IPS-20b (cell line): ENCODE measurements around the gene ARSG.
"Not testable (repeated sequence)": the region's sequence is repeated elsewhere in the genome, so short reads cannot be mapped to it uniquely, and the experiment has no call there.

Source experiments
- H3K27ac ChIP-seq: one replicate; pipeline ENCODE4 v1.5.1; 2013; ENCODE audit warnings: low read length
- H3K27me3 ChIP-seq: 2 replicates; pipeline ENCODE4 v1.6.1; 2013; ENCODE audit warnings: mild to moderate bottlenecking, low read length, inconsistent platforms; ENCODE audit not compliant: insufficient read depth
- H3K36me3 ChIP-seq: 2 replicates; pipeline ENCODE4 v1.6.1; 2013; ENCODE audit warnings: low read depth, mild to moderate bottlenecking, inconsistent platforms, low read length, moderate library complexity; ENCODE audit not compliant: insufficient read depth
- H3K4me1 ChIP-seq: 2 replicates; pipeline ENCODE4 v1.6.1; 2013; ENCODE audit warnings: mild to moderate bottlenecking, control low read depth, inconsistent platforms, low read length, moderate library complexity; ENCODE audit not compliant: insufficient read depth
- H3K4me3 ChIP-seq: 2 replicates; pipeline ENCODE4 v1.5.1; 2013; ENCODE audit warnings: mild to moderate bottlenecking, low read length, inconsistent platforms
- H3K9ac ChIP-seq: 2 replicates; pipeline ENCODE4 v1.6.1; 2013; ENCODE audit warnings: low read depth, mild to moderate bottlenecking, inconsistent platforms, low read length, moderate library complexity
- H3K9me3 ChIP-seq: 2 replicates; pipeline ENCODE4 v1.6.1; 2013; ENCODE audit warnings: mild to moderate bottlenecking, low read depth, low read length, inconsistent platforms; ENCODE audit not compliant: insufficient read depth

The ARSG gene

GRCh38 chr17:68308486-68308885 is 17.2 kb downstream of the ARSG start:
- H3K27ac ChIP-seq, H3K9ac ChIP-seq: not testable (repeated sequence)

GRCh38 chr17:68309066-68309670 is 17.9 kb downstream of the ARSG start:
- not testable (repeated sequence) for H3K36me3 ChIP-seq, H3K9me3 ChIP-seq, H3K4me3 ChIP-seq, H3K4me1 ChIP-seq, H3K27ac ChIP-seq, H3K9ac ChIP-seq, H3K27me3 ChIP-seq

More at GRCh38 chr17:68308486-68308885, 17.2 kb downstream of the ARSG start:
- not testable (repeated sequence) for H3K4me3 ChIP-seq, H3K4me1 ChIP-seq, H3K27me3 ChIP-seq, H3K9me3 ChIP-seq, H3K36me3 ChIP-seq

GRCh38 chr17:68310152-68310551 is 18.9 kb downstream of the ARSG start:
- Histone ChIP-seq H3K9ac (no peak overlapping the region), H3K9me3 (no peaks in the 10 kb centered on the region), H3K4me1 (no peaks in the 10 kb centered on the region), H3K4me3 (no peak overlapping the region), H3K27me3 (no peaks in the 10 kb centered on the region), H3K36me3 (no peaks in the 10 kb centered on the region), H3K27ac (no peak overlapping the region)

- H3K27ac ChIP-seq = no peak overlapping the region
- no peaks in the 10 kb centered on the region for H3K4me1 ChIP-seq
- no peaks in the 10 kb centered on the region for H3K27me3 ChIP-seq
- H3K36me3 ChIP-seq = no peaks in the 10 kb centered on the region
- H3K9ac ChIP-seq = no peak overlapping the region
- H3K4me3 ChIP-seq = no peak overlapping the region
- H3K9me3 ChIP-seq = no peaks in the 10 kb centered on the region
Measured at GRCh38 chr17:68314916-68315535, 23.7 kb downstream of the ARSG start.

GRCh38 chr17:68315930-68316329 is 24.6 kb downstream of the ARSG start:
- no peak overlapping the region for H3K27ac ChIP-seq
- H3K4me3 ChIP-seq = no peak overlapping the region
- no peaks in the 10 kb centered on the region for H3K4me1 ChIP-seq
- no peaks in the 10 kb centered on the region for H3K27me3 ChIP-seq
- H3K36me3 ChIP-seq = no peaks in the 10 kb centered on the region
- no peaks in the 10 kb centered on the region for H3K9me3 ChIP-seq
- no peak overlapping the region for H3K9ac ChIP-seq

GRCh38 chr17:68317458-68317857 is 26.2 kb downstream of the ARSG start:
- H3K9ac ChIP-seq = no peak overlapping the region
- H3K4me1 ChIP-seq = no peaks in the 10 kb centered on the region

GRCh38 chr17:68318103-68318991 is 27.1 kb downstream of the ARSG start:
- no peak overlapping the region for H3K27ac ChIP-seq
- H3K9ac ChIP-seq = no peak overlapping the region
- no peaks in the 10 kb centered on the region for H3K9me3 ChIP-seq
- H3K36me3 ChIP-seq = no peaks in the 10 kb centered on the region
- no peaks in the 10 kb centered on the region for H3K27me3 ChIP-seq
- no peak overlapping the region for H3K4me3 ChIP-seq
- H3K4me1 ChIP-seq = no peaks in the 10 kb centered on the region

More at GRCh38 chr17:68317458-68317857, 26.2 kb downstream of the ARSG start:
- Histone ChIP-seq H3K27ac (no peak overlapping the region), H3K27me3 (no peaks in the 10 kb centered on the region), H3K36me3 (no peaks in the 10 kb centered on the region), H3K4me3 (no peak overlapping the region), H3K9me3 (no peaks in the 10 kb centered on the region)

- Histone ChIP-seq H3K36me3 (no peaks in the 10 kb centered on the region), H3K9me3 (no peaks in the 10 kb centered on the region), H3K27ac (no peak overlapping the region), H3K9ac (no peak overlapping the region), H3K4me1 (no peaks in the 10 kb centered on the region), H3K4me3 (no peak overlapping the region), H3K27me3 (no peaks in the 10 kb centered on the region)
Measured at GRCh38 chr17:68319410-68320162, 28.3 kb downstream of the ARSG start.

- H3K27ac ChIP-seq = no peak overlapping the region
- no peak overlapping the region for H3K9ac ChIP-seq
- H3K4me1 ChIP-seq = no peaks in the 10 kb centered on the region
Measured at GRCh38 chr17:68320311-68320865, 29.1 kb downstream of the ARSG start.

GRCh38 chr17:68320943-68321555 is 29.8 kb downstream of the ARSG start:
- no peaks in the 10 kb centered on the region for H3K36me3 ChIP-seq
- no peaks in the 10 kb centered on the region for H3K27me3 ChIP-seq
- no peak overlapping the region for H3K9ac ChIP-seq
- no peaks in the 10 kb centered on the region for H3K9me3 ChIP-seq
- H3K4me1 ChIP-seq = no peaks in the 10 kb centered on the region
- no peak overlapping the region for H3K4me3 ChIP-seq
- H3K27ac ChIP-seq = no peak overlapping the region

More at GRCh38 chr17:68320311-68320865, 29.1 kb downstream of the ARSG start:
- Histone ChIP-seq H3K36me3 (no peaks in the 10 kb centered on the region), H3K4me3 (no peak overlapping the region), H3K9me3 (no peaks in the 10 kb centered on the region), H3K27me3 (no peaks in the 10 kb centered on the region)

- no peaks in the 10 kb centered on the region for H3K9me3 ChIP-seq
- H3K9ac ChIP-seq = no peak overlapping the region
- H3K27ac ChIP-seq = no peak overlapping the region
- H3K27me3 ChIP-seq = no peaks in the 10 kb centered on the region
- H3K36me3 ChIP-seq = no peaks in the 10 kb centered on the region
- no peak overlapping the region for H3K4me3 ChIP-seq
- H3K4me1 ChIP-seq = no peaks in the 10 kb centered on the region
Measured at GRCh38 chr17:68321556-68321954, 30.3 kb downstream of the ARSG start.
